Measurements from ENCODE around the gene TNRC6B.
"Not testable (repeated sequence)": the region's sequence is repeated elsewhere in the genome, so short reads cannot be mapped to it uniquely, and the experiment has no call there.

TNRC6B gene

GRCh38 chr22:40194656-40195055, 16.9 kb downstream of the TNRC6B start:
- no peak overlapping the region for H3K27ac ChIP-seq (replicated peaks)
- H3K27me3 ChIP-seq (ENCODE audit: insufficient read depth, poor library complexity, severe bottlenecking) = no peaks in the 10 kb centered on the region
- no peak for TF ChIP-seq POLR2AphosphoS5 (IDR thresholded peaks at IDR 0.05; ENCODE audit: low read depth)
- no peak for TF ChIP-seq SPI1 (IDR thresholded peaks at IDR 0.05; ENCODE audit: borderline replicate concordance, low read depth)
- no peak for TF ChIP-seq REST (IDR thresholded peaks at IDR 0.05; ENCODE audit: insufficient replicate concordance, low read depth)
- TF ChIP-seq GABPA (IDR thresholded peaks at IDR 0.05; ENCODE audit: low read depth) = no peak
- no peak for TF ChIP-seq CTCF (IDR thresholded peaks at IDR 0.05; ENCODE audit: insufficient read depth, low read length)
- no peak overlapping the region for H3K4me3 ChIP-seq (replicated peaks; ENCODE audit: insufficient read depth, low read length)
- no peak for DNase-seq (ENCODE audit: low read depth in 1 of 2, low spot score in 1 of 2)

GRCh38 chr22:40196628-40197360, 19.1 kb downstream of the TNRC6B start:
- H3K4me3 ChIP-seq (replicated peaks; ENCODE audit: insufficient read depth, low read length) = no peak overlapping the region
- H3K27ac ChIP-seq (replicated peaks) = no peak overlapping the region
- H3K27me3 ChIP-seq (ENCODE audit: insufficient read depth, poor library complexity, severe bottlenecking) = no peaks in the 10 kb centered on the region
- TF ChIP-seq POLR2AphosphoS5 (IDR thresholded peaks at IDR 0.05; ENCODE audit: low read depth) (no peak), REST (IDR thresholded peaks at IDR 0.05; ENCODE audit: insufficient replicate concordance, low read depth) (no peak), CTCF (IDR thresholded peaks at IDR 0.05; ENCODE audit: insufficient read depth, low read length) (no peak), GABPA (IDR thresholded peaks at IDR 0.05; ENCODE audit: low read depth) (no peak), SPI1 (IDR thresholded peaks at IDR 0.05; ENCODE audit: borderline replicate concordance, low read depth) (no peak)
- DNase-seq (ENCODE audit: low read depth in 1 of 2, low spot score in 1 of 2) = no peak

- H3K27me3 ChIP-seq (ENCODE audit: insufficient read depth, poor library complexity, severe bottlenecking); H3K27ac ChIP-seq (replicated peaks); H3K4me3 ChIP-seq (replicated peaks; ENCODE audit: insufficient read depth, low read length); DNase-seq (ENCODE audit: low read depth in 1 of 2, low spot score in 1 of 2): not testable (repeated sequence)
These were observed 19.7 kb downstream of the TNRC6B start for GRCh38 chr22:40197421-40197820.

GRCh38 chr22:40198733-40199132, 21.0 kb downstream of the TNRC6B start:
- DNase-seq (ENCODE audit: low read depth in 1 of 2, low spot score in 1 of 2) = no peak
- H3K27ac ChIP-seq (replicated peaks) = no peak overlapping the region
- no peak for TF ChIP-seq POLR2AphosphoS5 (IDR thresholded peaks at IDR 0.05; ENCODE audit: low read depth)
- no peak for TF ChIP-seq GABPA (IDR thresholded peaks at IDR 0.05; ENCODE audit: low read depth)
- no peak for TF ChIP-seq CTCF (IDR thresholded peaks at IDR 0.05; ENCODE audit: insufficient read depth, low read length)
- no peak for TF ChIP-seq REST (IDR thresholded peaks at IDR 0.05; ENCODE audit: insufficient replicate concordance, low read depth)
- TF ChIP-seq SPI1 (IDR thresholded peaks at IDR 0.05; ENCODE audit: borderline replicate concordance, low read depth) = no peak
- H3K27me3 ChIP-seq (ENCODE audit: insufficient read depth, poor library complexity, severe bottlenecking) = no peaks in the 10 kb centered on the region
- no peak overlapping the region for H3K4me3 ChIP-seq (replicated peaks; ENCODE audit: insufficient read depth, low read length)

All from HL-60 (cell line).